Heart right ventricle (tissue), 16 donors: ENCODE data around the gene C1QTNF5. TPM values are rescaled to one million over a fixed set of nuclear protein-coding genes. Genes with fewer than 3 reads are reported as not detected.

ENCODE experiments used
- ATAC-seq, 8 donors: fragments of 200-7000 bp; cut with Tn5 transposase; one replicate each; pipeline ENCODE4 v1.9.1; 2020; ENCODE audit warnings: mild to moderate bottlenecking in 8 of 8, moderate library complexity in 8 of 8, moderate number of reproducible peaks in 1 of 8
- DNase-seq, 2 donors: peaks; one replicate each; pipeline ENCODE4 v3.0.0-alpha.2; 2020
- H3K27ac ChIP-seq, 10 donors: fragments of 200-600 bp; sonication (generic) in 2 of 10; one replicate each; pipeline versions ENCODE4 v1.5.0 to v1.8.0; 2020 to 2022; ENCODE audit warnings: mild to moderate bottlenecking in 3 of 10
- H3K27me3 ChIP-seq, 7 donors: fragments of 200-600 bp; one replicate each; pipeline ENCODE4 v1.8.0; 2021 to 2022; ENCODE audit warnings: mild to moderate bottlenecking in 2 of 7
- H3K36me3 ChIP-seq, 9 donors: fragments of 200-600 bp; sonication (generic) in 1 of 9; one replicate each; pipeline versions ENCODE4 v1.5.0 to v1.8.0; 2020 to 2022; ENCODE audit warnings: mild to moderate bottlenecking in 2 of 9
- H3K4me1 ChIP-seq, 9 donors: fragments of 200-600 bp; sonication (generic) in 1 of 9; one replicate each; pipeline versions ENCODE4 v1.5.0 to v1.8.0; 2020 to 2022; ENCODE audit warnings: mild to moderate bottlenecking in 4 of 9
- H3K4me3 ChIP-seq, 10 donors: fragments of 200-600 bp; sonication (generic) in 2 of 10; one replicate each; pipeline versions ENCODE4 v1.5.0 to v1.8.0; 2020 to 2022; ENCODE audit warnings: mild to moderate bottlenecking in 7 of 10, moderate library complexity in 2 of 10
- H3K9me3 ChIP-seq, 11 donors: fragments of 200-600 bp in 10 of 11; sonication (generic) in 2 of 11; one replicate each; pipeline versions ENCODE4 v1.5.0 to v1.8.0; 2013 to 2022; ENCODE audit warnings: mild to moderate bottlenecking in 2 of 11, control low read depth in 1 of 11, moderate library complexity in 1 of 11
- CTCF ChIP-seq, 9 donors: fragments of 200-600 bp; sonication (generic) in 2 of 9; IDR thresholded peaks; one replicate each; pipeline versions ENCODE4 v1.5.0 to v1.8.0; 2021 to 2022; ENCODE audit warnings: antibody characterized with exemption in 9 of 9, mild to moderate bottlenecking in 5 of 9, moderate library complexity in 1 of 9
- WGBS, 2 donors: extraction: QIAGEN DNeasy Blood & Tissue Kit; methylation state at CpG; one replicate each; pipeline ENCODE4 v1.1.7; 2013; ENCODE audit warnings: inconsistent platforms in 1 of 2; 5-methylcytosine and 5-hydroxymethylcytosine counted together
- intact Hi-C, 10 donors: fragments of 100-400 bp; cut with DNase I; formaldehyde crosslinking; loops; one replicate each; pipeline versions ENCODE4 v1.11.1 to v1.14.2; 2022
- polyA plus RNA-seq, 2 donors: library from polyadenylated mRNA; stranded (reverse); fragments of 200-250 nt; gene quantifications; one replicate each; pipeline ENCODE4 v1.2.3, GENCODE V29; 2013
- total RNA-seq, 10 donors: library from RNA; stranded (reverse); fragmentation: NEBNext Ultra II Directional in 3 of 10; extraction: Animal tissue kit (Norgen Biotek cat#: 25700) in 3 of 10; gene quantifications; one replicate each; pipeline versions ENCODE4 v1.2.1 to v1.2.4, GENCODE V29; 2021 to 2023
- donor health status: Arrhythmogenic right ventricular cardiomyopathy.
- donor health status: ischemic (EF 13 %, LVEDD 7.1; RV severe dilation, severe dysfunction).
- donor health status: healthy with polysubstance abuse.
- donor health status: DM: no; HTN: yes; CAD: no.
- donor health status: DM: no; HTN: no; CAD: no.
- donor health status: ischemic (EF 25% LVEDD 6.9; RV normal size, moderate dysfunction).
- donor health status: ischemic (EF 25% LVEDD 5.7; RV mildly dilated, moderate dysfunction).
- donor health status: healthy.
- donor health status: DM: yes; HTN: yes; CAD: no.
- donor health status: Ischemic cardiomyopathy.
- donor health status: ischemic (EF 35%, LVEDD 5.7; RV mildly dilated, moderate dysfunction).
- donor health status: nonischemic (EF 11% LVEDD 7.7; RV severe dilation, severe dysfunction).
- donor health status: DM: yes; HTN: yes; CAD: no.
- donor health status: PGD.
- donor health status: ischemic (EF 29% LVEDD 5.4; RV normal size, mild dysfunction).
- donor health status: nonischemic (EF 23%, LVEDD 6.1; RV moderate dilation, normal function).

The C1QTNF5 gene
- total and polyA plus RNA-seq, 12 donors, result 11.4 to 35.7 (median 21.8) TPM

- WGBS, 2 donors, result 7 to 9% methylated on average over 48 to 60 of the region's 60 CpGs
- no peak for TF ChIP-seq CTCF (IDR thresholded peaks at IDR 0.05)
- DNase-seq (peak; percentile 78 to 80), ATAC-seq (peak; percentile 42 to 69 (median 53))
- H3K4me3 ChIP-seq, result peak overlapping the region; percentile 4 to 65 (median 58)
- intact Hi-C loops, result loop anchor here in 6 of 10 donors (5.0 to 10.0 kb wide), 4 partner anchors 114 to 219 kb away; partner anchors contain the start of genes CBL (in 5 of the 6), ABCG4 (in 1 of the 6) and DPAGT1 (in 1 of the 6)
- peak overlapping the region; percentile 85 to 99 (median 92) for H3K27ac ChIP-seq
- peaks cover 0 to 52% (median 0%) of the 10 kb centered on the region in 7 donors for H3K27me3 ChIP-seq
- no peaks in the 10 kb centered on the region for H3K9me3 ChIP-seq
- peaks cover 11 to 78% (median 57%) of the 10 kb centered on the region in 9 donors for H3K4me1 ChIP-seq
- H3K36me3 ChIP-seq, result no peaks in the 10 kb centered on the region
These were observed 19.7 kb downstream of the C1QTNF5 start for GRCh38 chr11:119320776-119321524.

- DNase-seq (peak; percentile 60 to 76), ATAC-seq (peak in 6 of 8 donors; percentile 1 to 18 (median 4))
- peak overlapping the region in 9 of 10 donors; percentile 31 to 65 (median 58) for H3K4me3 ChIP-seq
- peak overlapping the region; percentile 85 to 99 (median 92) for H3K27ac ChIP-seq
- no peak for TF ChIP-seq CTCF (IDR thresholded peaks at IDR 0.05)
- intact Hi-C loops, result loop anchor here in 6 of 10 donors (5.0 to 10.0 kb wide), 4 partner anchors 113 to 218 kb away; partner anchors contain the start of genes CBL (in 5 of the 6), ABCG4 (in 1 of the 6) and DPAGT1 (in 1 of the 6)
- peaks cover 0 to under 1% (median 0%) of the 10 kb centered on the region in 9 donors for H3K36me3 ChIP-seq
- H3K27me3 ChIP-seq, result peaks cover 0 to 58% (median 0%) of the 10 kb centered on the region in 7 donors
- WGBS, 2 donors, result 30 to 51% methylated on average over 16 to 17 of the region's 17 CpGs
- no peaks in the 10 kb centered on the region for H3K9me3 ChIP-seq
- peaks cover 11 to 84% (median 63%) of the 10 kb centered on the region in 9 donors for H3K4me1 ChIP-seq
These were observed 20.4 kb downstream of the C1QTNF5 start for GRCh38 chr11:119320240-119320775.

- peak overlapping the region in 4 of 10 donors; percentile 21 to 65 (median 59) for H3K4me3 ChIP-seq
- DNase-seq (peak in 1 of 2 donors; percentile 71), ATAC-seq (peak in 6 of 8 donors; percentile 2 to 52 (median 21))
- H3K36me3 ChIP-seq, result peaks cover 0 to 6% (median under 1%) of the 10 kb centered on the region in 9 donors
- H3K27ac ChIP-seq, result peak overlapping the region; percentile 85 to 99 (median 92)
- H3K9me3 ChIP-seq, result no peaks in the 10 kb centered on the region
- H3K4me1 ChIP-seq, result peaks cover 11 to 90% (median 67%) of the 10 kb centered on the region in 9 donors
- peaks cover 0 to 64% (median 0%) of the 10 kb centered on the region in 7 donors for H3K27me3 ChIP-seq
- TF ChIP-seq CTCF (IDR thresholded peaks at IDR 0.05), result no peak
- 40 to 55% methylated on average over 11 of the region's 11 CpGs for WGBS, 2 donors
- intact Hi-C loops, result loop anchor here in 6 of 10 donors (5.0 to 10.0 kb wide), 5 partner anchors 112 to 225 kb away; partner anchors contain the start of genes CBL (in 6 of the 6), ABCG4 (in 1 of the 6) and DPAGT1 (in 1 of the 6)
These were observed 20.9 kb downstream of the C1QTNF5 start for GRCh38 chr11:119319700-119320239.
